BJ (cell line): ENCODE results near the gene TRABD2A. TPM values are rescaled to one million over a fixed set of nuclear protein-coding genes. Genes with fewer than 3 reads are reported as not detected.
"Not testable (repeated sequence)": the region's sequence is repeated elsewhere in the genome, so short reads cannot be mapped to it uniquely, and the experiment has no call there.

Source experiments
- CTCF ChIA-PET: fragments of 350-600 bp; formaldehyde crosslinking; extraction: SDS; loops from one replicate; lab custom pipeline; 2021; ENCODE audit warnings: antibody characterized with exemption, inconsistent platforms; lab: Yijun Ruan, JAX
- POLR2A ChIA-PET: fragments of 300-600 bp; sonication (Branson Sonifier 250); formaldehyde crosslinking; extraction: SDS; loops from one replicate; lab custom pipeline; 2021; ENCODE audit warnings: antibody characterized with exemption; lab: Charles Lee
- DNase-seq: peaks from one replicate; pipeline ENCODE4 v3.0.0-alpha.2; 2011; ENCODE audit warnings: low read depth
- H3K27me3 ChIP-seq: 2 replicates; pipeline ENCODE4 v1.6.0; 2011; ENCODE audit warnings: low read length; ENCODE audit not compliant: control insufficient read depth, insufficient read depth
- H3K36me3 ChIP-seq: 2 replicates; pipeline ENCODE4 v1.5.1; 2011; ENCODE audit warnings: low read length; ENCODE audit not compliant: control insufficient read depth, insufficient read depth
- H3K4me3 ChIP-seq: 2 replicates; pipeline ENCODE4 v1.5.1; 2011; ENCODE audit warnings: low read depth, mild to moderate bottlenecking, control low read depth, low read length
- CTCF ChIP-seq: IDR thresholded peaks from 2 replicates; pipeline ENCODE4 v1.5.1; 2011; ENCODE audit warnings: low read depth, mild to moderate bottlenecking, control low read depth, inconsistent platforms, low read length, moderate library complexity; ENCODE audit not compliant: insufficient read depth
- polyA plus RNA-seq: library from polyadenylated mRNA; depleted of rRNA; stranded (reverse); fragments of >200 nt; gene quantifications from 2 replicates; pipeline ENCODE4 v1.2.3, GENCODE V29; 2011

Gene TRABD2A
- polyA plus RNA-seq, 1 experiment, result 3.8 TPM

GRCh38 chr2:84924173-84925106 lies 43.6 kb upstream of the TRABD2A start:
- no peak overlapping the region for H3K4me3 ChIP-seq
- ChIA-PET POLR2A (no interaction called here), CTCF (interaction anchor here (0.8 to 3.2 kb wide), 17 partner anchors 17 to 435 kb away, joined by 3 to 106 read pairs (median 9); no protein-coding TSS in a partner anchor)

GRCh38 chr2:84923009-84923408 lies 42.1 kb upstream of the TRABD2A start:
- ChIA-PET CTCF (interaction anchor here (0.6 kb wide), 1 partner anchor 79 kb away, joined by 3 read pairs; no protein-coding TSS in a partner anchor), POLR2A (no interaction called here)
- no peaks in the 10 kb centered on the region for H3K27me3 ChIP-seq
- DNase-seq, result no peak
- TF ChIP-seq CTCF, result no peak
- H3K36me3 ChIP-seq, result no peaks in the 10 kb centered on the region
- H3K4me3 ChIP-seq, result no peak overlapping the region

More at GRCh38 chr2:84924173-84925106, 43.6 kb upstream of the TRABD2A start:
- no peak for DNase-seq
- Histone ChIP-seq H3K36me3 (no peaks in the 10 kb centered on the region), H3K27me3 (no peaks in the 10 kb centered on the region)
- TF ChIP-seq CTCF, result no peak

DNA sequence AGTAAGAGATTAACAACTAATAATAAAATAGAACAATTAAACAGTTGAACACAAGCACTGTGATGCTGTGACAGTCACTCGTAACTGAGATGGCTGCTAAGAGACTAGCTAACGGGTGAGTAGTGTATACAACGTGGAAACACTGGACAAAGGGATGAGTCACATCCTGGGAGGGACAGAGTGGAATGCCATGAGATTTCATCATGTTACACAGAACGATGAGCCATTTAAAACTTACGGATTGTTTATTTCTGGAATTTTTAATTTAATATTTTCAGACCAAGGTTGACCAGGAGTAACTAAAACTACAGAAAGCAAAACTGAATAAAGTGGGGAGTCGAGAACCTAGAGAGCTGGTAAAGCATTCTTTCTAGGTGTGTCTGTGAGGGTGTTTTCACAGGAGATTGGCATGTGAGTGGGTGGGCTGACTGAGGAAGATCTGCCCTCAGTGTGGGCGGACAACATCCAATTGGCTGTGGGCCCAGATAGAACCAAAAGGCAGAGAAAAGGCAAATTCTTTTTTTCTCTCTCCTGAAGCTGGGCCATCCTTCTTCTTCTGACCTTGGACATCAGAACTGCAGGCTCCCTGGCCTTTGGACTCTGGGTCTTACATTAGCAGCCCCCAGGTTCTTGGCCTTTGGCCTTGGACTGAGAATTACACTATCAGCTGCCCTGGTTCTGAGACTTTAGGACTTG lies 39.1 kb upstream of the TRABD2A start:
- Histone ChIP-seq H3K27me3 (no peaks in the 10 kb centered on the region), H3K36me3 (no peaks in the 10 kb centered on the region), H3K4me3 (peak overlapping the region; percentile 2)
- POLR2A ChIA-PET, result interaction anchor here (0.6 to 1.5 kb wide), 2 partner anchors 13 to 773 kb away, joined by 4 to 6 read pairs; no protein-coding TSS in a partner anchor
- CTCF ChIA-PET, result interaction anchor here (1.0 to 1.8 kb wide), 5 partner anchors 10 to 427 kb away, joined by 3 to 9 read pairs (median 4); no protein-coding TSS in a partner anchor
- no peak for TF ChIP-seq CTCF
- peak; percentile 90 for DNase-seq

DNA sequence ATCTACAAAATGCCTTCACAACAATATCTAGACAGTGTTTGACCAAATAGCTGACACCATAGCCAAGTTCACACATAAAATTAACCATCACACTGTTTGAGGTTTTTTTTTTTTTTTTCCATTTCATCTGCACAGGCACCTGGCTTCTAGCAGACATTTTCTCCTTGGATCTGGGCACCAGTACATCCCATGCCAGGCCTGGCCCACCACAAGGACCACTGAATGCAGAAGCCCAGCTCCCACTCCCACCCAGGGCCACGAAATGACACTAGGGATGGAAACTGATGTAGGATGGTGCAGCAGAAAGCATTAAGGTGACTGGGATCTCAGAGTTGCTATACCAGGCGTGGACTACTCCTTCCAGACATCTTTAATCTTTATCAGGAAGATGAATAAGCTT lies 37.5 kb upstream of the TRABD2A start:
- ChIA-PET CTCF (interaction anchor here (0.7 to 1.3 kb wide), 2 partner anchors 12 to 37 kb away, joined by 3 read pairs; no protein-coding TSS in a partner anchor), POLR2A (no interaction called here)
- no peak for DNase-seq
- Histone ChIP-seq H3K27me3 (no peaks in the 10 kb centered on the region), H3K36me3 (no peaks in the 10 kb centered on the region), H3K4me3 (no peak overlapping the region)
- TF ChIP-seq CTCF, result no peak

DNA sequence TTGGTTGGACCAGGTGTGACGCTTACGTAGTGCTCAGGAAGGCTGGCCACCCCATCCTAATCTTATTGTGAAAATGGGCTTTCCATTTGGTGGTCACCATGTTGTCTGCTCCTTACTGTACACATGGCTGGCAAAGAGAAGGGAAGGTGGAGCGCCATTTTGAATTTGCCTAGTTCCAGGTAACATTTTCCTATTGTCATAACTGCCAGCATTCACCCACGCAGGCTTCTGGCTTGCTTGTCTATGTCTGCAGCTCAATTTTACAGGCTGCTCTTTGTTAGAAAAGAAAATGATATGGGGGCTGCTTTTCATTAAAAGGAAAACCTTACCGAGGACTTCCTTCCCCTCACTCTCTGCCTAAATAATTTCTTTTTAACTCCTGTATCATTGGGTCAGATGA lies 36.9 kb upstream of the TRABD2A start:
- POLR2A ChIA-PET, result interaction anchor here (0.9 kb wide), 1 partner anchor 11 kb away, joined by 5 read pairs; no protein-coding TSS in a partner anchor
- not testable (repeated sequence) for H3K4me3 ChIP-seq, DNase-seq, H3K27me3 ChIP-seq, H3K36me3 ChIP-seq
- CTCF ChIA-PET, result interaction anchor here (1.0 to 1.3 kb wide), 3 partner anchors 8 to 52 kb away, joined by 3 to 8 read pairs (median 4); no protein-coding TSS in a partner anchor

DNA sequence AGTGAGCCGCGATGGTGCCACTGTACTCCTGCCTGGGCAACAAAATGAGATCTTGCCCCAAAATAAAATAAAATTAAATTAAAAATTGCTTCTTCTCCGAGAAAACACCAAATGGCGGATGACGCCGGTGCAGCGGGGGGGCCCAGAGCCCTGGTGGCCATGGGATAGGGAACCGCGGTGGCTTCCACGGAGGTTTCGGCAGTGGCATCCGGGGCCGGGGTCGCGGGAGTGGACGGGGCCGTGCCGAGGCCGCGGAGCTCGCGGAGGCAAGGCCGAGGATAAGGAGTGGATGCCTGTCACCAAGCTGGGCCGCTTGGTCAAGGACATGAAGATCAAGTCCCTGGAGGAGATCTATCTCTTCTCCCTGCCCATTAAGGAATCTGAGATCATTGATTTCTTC lies 34.8 kb upstream of the TRABD2A start:
- POLR2A ChIA-PET, DNase-seq, H3K27me3 ChIP-seq, CTCF ChIA-PET, H3K4me3 ChIP-seq, H3K36me3 ChIP-seq: not testable (repeated sequence)
